GM19324 (cell line): Measurements from ENCODE around the gene SARDH.
"Not testable (repeated sequence)": the region's sequence is repeated elsewhere in the genome, so short reads cannot be mapped to it uniquely, and the experiment has no call there.

Experiments used
- ATAC-seq: cut with Tn5 transposase; IDR thresholded peaks from one replicate; pipeline ENCODE4 v1.9.1; 2021; ENCODE audit warnings: mild to moderate bottlenecking, moderate library complexity; ENCODE audit not compliant: unreplicated experiment, low FRiP score

The SARDH gene

DNA sequence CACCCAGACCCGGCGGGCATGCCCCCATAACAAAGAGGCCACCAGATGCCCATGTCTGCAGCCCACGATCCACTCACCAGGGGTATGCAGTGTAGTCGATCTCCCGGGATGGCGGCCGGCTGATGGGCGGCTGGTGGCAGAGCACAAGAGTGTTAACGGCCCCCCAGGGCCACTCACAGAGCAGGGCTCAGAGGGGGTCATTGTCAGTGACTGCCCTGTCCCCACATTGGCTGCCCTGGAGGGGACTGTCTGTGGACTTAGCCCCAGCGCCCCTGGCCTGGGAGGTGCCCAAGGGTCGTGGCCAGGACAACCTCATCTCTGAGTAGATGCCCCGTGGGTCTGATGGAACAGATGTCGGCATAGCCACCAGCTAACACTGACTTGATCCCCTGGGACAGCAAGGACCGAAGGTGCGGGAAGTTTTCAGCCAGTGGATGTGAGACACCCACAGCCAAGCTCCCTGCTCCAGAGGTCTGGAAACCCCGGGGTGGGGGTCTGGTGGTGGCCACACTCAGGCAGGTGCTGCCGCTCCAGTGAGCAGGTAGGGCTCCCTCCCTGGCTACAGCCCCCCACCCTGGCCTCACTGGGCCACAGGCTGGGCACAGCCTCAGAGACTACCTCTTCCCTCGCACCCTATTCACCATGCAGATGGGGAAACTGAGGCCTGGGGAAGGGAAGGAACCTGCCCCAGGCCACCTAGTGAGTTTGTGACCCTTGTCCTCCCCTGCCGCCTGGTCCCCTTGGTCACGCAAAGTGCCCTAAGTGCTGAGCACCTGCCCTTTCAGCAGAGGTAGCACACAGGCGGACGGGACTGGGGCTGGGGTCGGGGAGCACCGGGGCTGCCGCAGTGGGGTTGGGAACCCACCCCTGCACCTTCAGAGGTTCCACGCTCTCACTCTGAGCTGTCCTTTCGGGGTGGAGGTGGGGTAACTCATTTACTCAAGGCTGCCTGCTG, 38.1 kb upstream of the SARDH start:
- no peak for ATAC-seq

DNA sequence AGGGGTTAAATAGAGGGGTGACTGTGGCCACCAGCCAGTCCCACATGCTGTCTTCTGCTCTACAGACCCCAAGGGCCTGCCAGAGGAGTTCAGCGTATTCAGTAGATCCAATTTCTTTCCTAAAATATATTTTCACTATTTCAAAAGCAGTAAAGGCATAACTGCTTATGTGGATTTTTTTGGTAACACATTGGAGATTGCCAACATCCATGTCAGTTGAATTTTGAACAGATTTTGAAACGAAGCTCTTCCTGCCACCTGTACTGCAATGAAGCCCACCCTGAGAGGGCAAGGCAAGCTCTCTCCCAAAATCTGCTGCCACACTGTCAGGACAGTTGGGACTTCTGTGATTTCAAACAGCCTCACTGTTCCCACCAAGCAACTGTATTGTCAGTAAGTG, 37.1 kb upstream of the SARDH start:
- no peak for ATAC-seq

DNA sequence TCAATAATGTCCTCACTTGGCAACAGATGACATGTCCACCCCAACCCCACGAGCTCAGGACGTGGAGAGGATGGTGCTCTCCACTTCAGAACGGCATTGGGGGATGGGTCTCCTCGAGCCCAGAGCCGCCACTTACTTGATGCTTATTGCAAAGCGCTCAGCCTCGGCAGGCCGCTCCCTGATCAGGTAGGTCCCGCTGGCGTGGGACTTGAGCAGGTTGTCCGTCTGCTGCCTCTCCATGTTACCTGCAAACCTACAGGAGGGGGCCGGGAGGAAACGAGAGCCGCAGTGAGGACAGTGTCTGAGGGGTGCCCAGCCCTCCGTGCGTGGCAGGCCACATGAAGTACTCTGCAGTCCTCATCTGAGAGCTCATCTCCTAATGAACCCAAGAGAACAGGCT, 36.6 kb upstream of the SARDH start:
- no peak for ATAC-seq

DNA sequence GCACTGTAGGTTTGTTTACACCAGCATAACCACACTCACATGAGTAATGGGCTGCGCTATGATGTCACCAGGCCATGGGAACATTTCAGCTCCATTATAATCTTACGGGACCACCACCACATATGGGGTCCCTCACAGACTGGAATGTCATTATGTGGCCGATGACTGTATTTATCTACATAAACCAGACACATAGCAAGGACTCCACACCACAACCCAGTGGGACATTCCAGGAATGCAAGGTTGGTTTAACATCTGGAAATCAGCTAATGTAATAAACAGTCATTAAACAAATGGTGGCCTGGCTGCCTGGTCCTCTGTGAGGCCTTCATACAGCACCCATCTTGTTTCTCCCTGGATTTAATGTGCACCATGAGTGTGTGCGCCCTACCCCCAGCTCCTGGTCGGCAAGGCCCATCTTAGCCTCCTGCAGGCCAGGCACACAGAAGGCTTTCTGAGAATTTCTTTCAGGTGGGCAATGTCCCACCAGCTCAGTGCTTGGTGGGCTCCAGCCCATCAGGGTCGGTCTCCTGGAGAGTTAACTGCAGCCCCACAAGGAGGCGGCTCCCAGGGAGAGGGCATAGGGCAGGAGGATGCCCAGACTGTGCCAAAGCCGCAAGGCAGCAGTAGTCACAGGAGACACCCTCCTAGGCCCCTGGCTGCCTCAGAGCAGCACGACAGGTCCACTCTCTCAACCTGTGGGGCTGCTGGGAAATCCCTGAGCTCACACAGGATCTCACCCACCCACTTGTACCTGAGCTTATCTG, 35.9 kb upstream of the SARDH start:
- no peak for ATAC-seq

DNA sequence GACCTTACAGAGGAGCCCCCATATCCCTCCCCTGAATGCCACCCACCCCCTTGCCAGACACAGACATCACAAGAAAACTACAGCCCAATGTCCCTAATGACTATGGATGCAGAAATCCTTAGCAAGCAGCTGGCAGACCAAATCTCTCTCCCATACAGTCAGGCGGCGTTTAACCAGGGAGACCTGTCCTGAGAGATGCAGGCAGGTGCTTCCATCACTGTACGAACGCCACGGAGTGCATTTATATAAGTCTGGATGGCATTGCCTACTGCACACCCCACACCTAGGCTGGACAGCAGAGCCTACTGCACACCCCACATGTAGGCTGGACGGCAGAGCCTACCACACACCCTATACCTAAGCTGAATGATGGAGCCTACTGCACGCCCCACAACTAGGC, 34.4 kb upstream of the SARDH start:
- no peak for ATAC-seq

DNA sequence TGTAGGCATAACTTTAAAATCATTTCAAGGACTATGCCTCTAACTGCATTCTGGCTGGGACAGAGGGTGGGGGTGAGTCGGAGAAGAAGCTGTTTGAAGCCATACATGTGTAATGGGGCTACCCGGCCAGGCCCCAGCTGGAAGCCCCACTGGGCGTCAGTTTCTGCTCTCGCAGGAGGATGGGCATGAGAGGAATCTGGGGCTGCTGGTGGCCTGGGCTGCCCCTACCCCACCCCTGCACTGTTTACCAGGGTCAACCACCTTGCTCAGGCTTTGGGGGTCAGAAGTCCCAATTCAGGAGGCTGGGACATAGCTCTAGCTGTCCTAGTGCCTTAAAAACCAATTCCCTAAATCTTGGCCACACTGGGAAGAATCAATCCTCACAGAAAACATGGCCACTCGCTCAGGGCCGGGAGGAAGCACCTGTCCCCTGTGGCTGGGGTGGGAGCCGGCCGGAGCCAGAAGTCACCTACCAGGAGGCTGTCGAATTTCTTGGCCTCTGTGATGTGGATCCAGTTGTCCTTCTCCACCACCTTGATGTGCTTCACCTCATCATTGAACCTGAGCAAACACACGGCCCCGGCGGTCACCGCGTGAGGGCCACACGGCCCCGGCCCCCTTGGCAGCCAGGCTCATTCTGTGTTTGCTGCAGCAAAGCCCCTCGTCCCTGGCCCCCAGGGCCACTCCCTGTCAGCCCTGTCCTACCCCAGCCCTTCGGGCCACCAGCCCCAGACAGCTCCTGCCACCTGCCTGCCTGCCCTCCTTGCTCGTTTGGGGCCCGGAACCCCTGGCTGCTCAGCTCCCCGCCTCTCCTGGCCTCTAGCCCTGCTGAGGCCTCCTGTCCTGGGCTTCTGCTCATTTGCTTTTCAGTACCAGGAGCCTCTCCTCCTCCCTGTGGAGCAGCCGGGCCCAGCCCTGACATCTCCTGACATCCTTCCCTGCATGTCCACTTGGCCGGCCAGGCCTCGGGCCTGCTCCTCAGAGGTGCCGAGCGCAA, 33.6 kb upstream of the SARDH start:
- no peak for ATAC-seq

DNA sequence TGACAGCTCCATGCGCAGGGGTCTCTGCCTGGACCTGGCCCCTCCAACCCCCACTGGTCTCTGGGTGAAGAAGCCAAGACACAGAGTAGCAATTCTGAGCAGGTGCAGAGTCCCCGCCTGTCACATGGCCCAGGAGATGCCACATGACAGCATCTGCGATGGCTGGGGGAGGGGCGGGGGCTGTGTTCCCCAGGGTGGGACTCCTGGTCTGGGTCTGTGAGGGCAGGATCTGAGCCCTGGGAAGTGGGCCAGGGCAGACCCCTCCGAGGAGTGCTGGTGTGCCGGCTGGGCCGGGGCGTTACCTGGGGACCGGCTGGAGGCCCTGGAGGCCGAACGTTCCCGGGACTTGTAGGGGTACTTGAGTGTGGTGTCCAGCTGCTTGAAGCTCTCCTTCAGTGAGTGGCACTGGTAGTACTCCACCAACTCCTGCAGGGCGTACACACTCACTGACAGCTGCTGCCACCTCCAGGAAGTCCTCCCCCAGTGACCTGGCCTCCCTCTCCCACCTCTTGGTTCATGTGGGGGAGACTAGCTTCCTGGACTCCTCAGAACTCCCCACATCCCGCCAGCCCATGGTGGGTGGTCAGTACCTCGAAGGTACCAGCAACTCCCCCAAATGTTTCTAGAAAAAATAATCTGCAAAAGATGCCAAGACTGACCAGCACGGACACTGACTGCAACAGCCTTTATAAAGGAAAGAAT, 32.1 kb upstream of the SARDH start:
- ATAC-seq = no peak

DNA sequence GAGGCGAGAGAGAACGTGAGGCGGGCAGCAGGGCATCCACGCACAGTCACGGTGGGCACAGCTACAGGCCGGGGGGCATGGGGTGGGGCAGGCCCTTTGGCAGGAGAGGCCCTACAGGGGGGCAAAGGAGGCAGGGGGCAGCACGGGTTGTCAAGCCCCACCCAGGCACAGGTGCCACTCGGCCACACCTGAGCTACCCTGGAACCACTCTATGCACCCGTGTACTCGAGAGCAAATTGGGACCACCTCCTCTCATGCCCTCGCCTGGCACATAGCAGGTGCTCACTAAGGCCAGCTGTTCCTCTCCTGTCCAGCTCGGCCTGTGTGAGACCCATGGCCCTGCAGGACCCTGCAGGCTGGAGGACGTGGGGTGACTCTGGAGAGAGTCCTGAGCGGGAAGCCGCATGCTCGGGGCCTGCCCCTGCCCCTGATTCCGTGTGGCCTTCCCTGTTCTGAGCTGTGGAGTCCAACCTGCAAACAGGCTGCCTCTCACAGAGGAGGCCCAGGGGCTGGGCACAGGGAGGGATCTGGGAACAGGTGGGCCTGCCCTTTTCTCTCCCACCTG, 31.4 kb upstream of the SARDH start:
- ATAC-seq = no peak

DNA sequence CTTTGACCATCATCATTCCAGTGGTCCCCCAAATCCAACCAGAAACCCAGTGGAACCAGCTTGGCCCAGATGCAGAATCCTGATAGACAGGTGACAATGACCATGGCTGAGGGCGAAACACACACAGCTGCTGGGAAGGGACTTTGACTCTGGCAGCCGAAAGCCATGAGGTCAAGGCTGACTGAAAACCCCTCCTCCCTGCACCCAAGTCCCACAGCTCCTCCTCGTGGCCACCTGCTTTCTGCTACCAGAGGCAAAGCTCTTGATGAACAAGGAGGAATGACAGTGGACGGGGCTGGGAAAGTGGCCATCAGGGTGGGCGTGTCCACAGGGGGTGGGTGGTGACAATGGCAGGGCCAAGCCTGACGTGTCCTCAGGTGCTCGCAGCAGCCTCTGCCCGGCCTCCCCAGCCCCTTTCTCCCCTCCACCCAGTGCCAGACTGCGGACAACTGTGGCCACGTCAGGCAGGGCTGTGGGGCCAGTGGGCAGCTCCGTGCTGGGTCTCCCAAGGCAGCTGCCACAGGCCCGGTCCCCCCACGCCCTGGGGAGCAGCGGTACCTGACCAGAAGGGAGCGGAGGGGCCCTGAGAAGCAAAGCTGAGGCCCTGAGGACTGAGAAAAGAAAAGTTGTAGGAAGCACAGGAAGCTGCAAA, 30.8 kb upstream of the SARDH start:
- no peak for ATAC-seq

DNA sequence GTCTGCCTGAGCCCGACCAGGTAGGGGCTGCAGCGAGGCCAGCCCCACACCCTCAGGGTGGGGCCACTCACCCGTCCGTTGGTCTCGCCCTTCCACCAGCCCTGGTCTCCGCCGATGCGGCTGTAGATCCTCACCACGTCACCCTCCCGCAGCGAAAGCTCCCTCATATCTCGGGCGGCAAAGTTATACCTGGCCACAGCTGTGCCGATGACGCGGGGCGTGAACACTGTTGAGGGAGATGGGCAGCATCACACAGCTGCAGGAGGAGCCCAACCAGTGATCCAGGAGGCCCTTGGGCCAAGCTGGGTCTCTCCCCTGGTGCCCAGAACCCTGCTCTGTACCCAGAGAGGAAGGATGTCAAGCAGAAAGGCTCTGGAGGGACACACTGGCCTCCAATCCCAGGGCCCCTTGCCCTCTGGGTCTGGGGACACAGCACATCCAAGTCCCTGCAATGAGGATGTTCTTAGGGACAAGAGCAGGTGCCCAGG, 30.3 kb upstream of the SARDH start:
- ATAC-seq = no peak

DNA sequence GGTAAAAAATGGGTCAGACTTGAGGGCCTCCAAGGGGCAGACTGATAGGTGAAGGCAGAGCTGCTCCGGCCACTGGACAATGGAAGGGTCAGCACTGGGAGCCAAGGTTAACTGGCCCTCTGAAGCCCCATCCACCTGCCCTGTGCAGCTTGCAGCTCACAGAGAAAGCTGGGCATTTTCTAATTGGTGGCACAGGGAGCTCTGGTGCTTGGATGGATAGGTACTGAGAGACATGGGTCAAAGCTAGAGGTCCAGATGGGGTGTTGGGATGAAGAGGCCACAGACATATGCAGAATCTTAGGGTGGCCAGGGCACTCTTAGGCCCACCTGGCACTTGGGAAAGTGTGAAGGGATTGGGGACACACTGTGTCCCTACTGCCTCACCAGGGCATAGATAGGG, 29.5 kb upstream of the SARDH start:
- ATAC-seq = no peak

DNA sequence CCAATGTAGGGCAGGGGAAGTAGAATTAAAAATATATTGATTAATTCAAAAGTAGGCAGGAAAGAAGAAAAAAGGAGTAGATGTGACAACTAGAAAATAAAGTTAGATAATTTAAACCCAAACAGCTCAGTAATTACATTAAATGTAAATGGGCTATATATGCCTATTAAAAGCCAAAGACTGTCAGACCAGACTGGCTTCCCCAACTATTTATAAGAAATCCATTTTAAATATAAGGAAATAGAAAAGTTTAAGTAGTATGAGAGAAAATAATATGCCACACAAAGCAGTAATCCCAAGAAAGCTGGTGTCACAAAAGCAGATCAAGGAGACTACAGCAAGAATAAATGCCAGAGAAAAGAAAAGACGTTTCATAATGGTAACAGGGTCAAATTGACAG, 28.9 kb upstream of the SARDH start:
- ATAC-seq = no peak

DNA sequence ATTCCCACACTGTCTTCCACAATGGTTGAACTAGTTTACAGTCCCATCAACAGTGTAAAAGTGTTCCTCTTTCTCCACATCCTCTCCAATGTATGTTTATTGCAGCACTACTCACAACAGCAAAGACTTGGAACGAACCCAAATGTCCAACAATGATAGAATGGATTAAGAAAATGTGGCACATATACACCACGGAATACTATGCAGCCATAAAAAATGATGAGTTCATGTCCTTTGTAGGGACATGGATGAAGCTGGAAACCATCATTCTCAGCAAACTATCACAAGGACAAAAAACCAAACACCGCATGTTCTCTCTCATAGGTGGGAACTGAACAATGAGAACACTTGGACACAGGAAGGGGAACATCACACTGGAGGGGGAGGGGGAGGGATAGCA, 28.1 kb upstream of the SARDH start:
- not testable (repeated sequence) for ATAC-seq

DNA sequence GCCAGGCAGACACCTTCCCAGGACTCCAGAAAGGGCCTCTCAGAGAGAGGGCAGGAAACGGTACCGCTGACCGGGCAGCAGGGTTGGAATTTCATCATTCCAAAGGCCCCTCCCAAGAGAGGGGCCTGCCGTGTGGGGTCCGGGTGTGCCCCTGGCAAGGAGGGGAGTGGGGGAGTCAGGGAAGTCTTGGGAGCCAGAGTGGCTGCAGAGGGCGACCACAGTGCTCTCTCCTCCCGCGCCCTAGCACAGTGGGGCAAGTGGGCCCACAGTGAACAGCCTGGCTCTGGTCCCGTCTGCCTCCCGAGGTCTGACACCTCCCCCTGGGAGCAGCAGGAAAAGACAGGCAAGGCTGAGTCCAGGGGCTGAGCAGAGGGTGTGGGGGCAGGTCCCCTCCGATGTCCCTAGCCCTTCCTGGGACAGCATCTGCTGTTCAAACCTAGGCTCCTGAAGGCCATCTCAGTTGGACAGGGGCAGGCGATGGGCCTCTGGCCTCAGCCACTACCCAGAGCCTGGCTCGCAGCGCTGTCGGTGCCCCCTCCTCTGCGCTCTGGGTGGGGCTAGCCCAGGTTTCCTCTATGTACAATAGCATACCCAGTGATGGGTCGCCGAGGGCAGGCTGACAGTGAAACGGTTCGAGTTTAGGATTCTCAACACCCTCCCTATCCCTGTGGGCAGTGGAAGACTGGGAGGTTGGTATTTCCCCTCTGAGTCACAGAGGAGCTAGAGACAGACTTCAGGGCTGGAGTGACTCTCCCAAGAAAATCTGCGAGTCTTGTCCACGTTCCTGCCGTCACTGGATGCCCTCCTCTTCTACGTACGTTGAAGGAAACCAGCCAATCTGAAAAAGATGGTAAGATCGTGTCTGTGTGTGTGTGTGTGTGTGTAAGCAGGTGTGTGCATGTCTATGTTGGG, 25.4 kb upstream of the SARDH start:
- ATAC-seq = no peak

DNA sequence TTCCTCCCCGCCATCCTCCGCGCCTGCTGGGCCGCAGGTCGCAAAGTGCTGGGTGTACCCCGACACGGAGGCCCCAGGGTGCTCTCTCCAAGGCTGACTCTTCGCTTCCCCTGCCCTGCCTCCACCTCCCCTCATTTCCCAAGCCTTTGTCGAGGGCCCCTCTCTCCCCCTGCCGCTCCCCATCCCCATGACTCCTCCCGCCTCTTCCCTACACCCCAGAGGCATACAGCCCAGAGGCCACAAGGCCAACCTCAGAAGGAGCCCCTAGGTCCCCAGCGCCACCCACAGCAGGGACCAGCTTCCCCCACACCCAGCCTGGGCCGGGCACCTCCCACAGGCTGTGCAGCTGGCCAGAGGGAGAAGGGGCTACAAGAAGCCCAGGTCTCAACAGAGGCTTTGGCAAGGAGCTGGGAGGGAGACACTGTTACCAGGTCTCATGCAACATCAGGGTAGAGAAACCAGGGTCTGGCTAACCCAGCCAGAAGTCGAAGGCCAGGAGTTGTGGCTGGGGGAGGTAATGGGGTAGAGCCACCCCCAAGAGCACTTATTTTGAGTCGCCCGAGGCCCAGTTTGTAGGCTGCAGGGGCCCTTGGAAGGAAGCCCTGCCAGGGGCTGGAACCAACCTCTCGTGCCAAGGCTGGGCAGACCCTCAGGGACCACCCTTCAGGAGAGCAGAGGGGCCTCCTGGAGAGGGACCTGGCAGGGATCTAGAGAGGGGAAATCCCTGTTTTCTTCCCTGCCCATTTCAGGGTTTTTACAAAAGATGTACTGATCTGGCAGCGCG, 24.5 kb upstream of the SARDH start:
- ATAC-seq = no peak

DNA sequence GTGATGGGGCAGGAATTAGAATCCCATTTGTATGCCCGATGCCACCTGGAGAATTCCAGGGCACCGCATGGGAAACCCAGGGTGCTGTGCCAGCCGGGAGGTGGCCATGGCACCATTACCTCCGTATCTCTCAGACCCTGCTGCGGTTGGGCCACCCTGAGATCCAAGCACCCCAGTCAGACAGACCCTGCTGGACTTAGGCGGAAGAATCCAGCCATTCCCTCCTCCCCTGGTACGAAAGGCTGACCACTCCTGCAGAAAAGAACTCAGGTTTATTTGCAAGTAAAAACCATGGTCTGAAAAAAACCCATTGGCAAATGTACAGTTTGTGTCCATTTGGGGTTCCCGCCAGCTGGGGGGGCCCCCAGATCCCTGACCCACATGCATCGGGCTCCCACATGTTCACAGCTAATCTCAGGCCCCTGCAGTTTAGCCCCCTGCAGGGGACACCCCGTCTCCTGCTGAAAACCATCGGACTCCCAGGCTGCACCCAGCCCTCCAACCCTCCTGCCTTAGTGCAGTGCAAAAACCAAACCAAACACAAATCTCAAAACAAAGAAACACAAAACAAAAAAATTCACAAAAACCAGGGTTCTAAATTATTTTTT, 23.6 kb upstream of the SARDH start:
- ATAC-seq = no peak
